Mesothelial cell of epicardium (in vitro differentiated cells): Measurements from ENCODE around the gene ANK2. TPM values are rescaled to one million over a fixed set of nuclear protein-coding genes. Genes with fewer than 3 reads are reported as not detected.

ENCODE experiments used
- DNase-seq, 2 experiments: peaks; one replicate each; pipeline ENCODE4 v3.0.0; 2021; ENCODE audit warnings: low spot score in 2 of 2; ENCODE audit not compliant: unreplicated experiment in 2 of 2
- H3K27ac Mint-ChIP-seq: 2 replicates; pipeline ENCODE4 v1.8.0; 2021; ENCODE audit warnings: mixed read lengths
- H3K27me3 Mint-ChIP-seq: 2 replicates; pipeline ENCODE4 v1.8.0; 2021; ENCODE audit warnings: low read depth, mixed read lengths
- H3K36me3 Mint-ChIP-seq: 2 replicates; pipeline ENCODE4 v1.8.0; 2021; ENCODE audit warnings: mixed read lengths
- H3K4me1 Mint-ChIP-seq: 2 replicates; pipeline ENCODE4 v1.8.0; 2021; ENCODE audit warnings: mixed read lengths
- H3K4me3 Mint-ChIP-seq: 2 replicates; pipeline ENCODE4 v1.8.0; 2021; ENCODE audit warnings: mild to moderate bottlenecking, moderate library complexity, mixed read lengths
- H3K9me3 Mint-ChIP-seq: 2 replicates; pipeline ENCODE4 v1.8.0; 2021; ENCODE audit warnings: mixed read lengths
- total RNA-seq: library from RNA; stranded (reverse); gene quantifications from 3 replicates; pipeline ENCODE4 v1.2.1, GENCODE V29; 2021
- TF ChIP-seq, protein P1 (sequence below): fragments of 200-600 bp; sonication (generic); IDR thresholded peaks from one replicate; pipeline ENCODE4 v1.5.0; 2021; ENCODE audit warnings: antibody characterized with exemption; ENCODE audit not compliant: unreplicated experiment

Gene ANK2
- total RNA-seq, 1 donor from 2014 or later: 9.2 TPM

DNA sequence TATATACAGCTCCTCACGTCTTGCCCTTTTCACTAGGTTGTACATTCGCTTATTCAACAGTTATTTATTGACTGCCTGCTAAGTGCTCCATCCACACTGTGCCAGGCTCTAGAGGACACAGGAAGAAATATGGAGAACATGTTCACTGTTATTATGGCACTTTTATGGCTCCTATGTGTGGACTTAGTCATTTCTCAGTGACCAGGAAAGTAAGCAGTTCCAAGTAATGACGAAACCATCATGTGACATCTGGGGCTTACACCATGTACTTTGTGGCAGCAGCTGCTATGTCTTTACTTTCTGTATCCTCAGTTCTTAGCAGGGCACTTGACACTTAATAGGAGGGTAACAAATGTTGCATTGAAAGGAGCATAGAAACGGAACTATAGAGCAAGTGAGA, 278.0 kb downstream of the ANK2 start:
- H3K4me3 Mint-ChIP-seq: no peak overlapping the region
- DNase-seq: no peak
- H3K4me1 Mint-ChIP-seq: peaks cover 9% of the 10 kb centered on the region
- no peak overlapping the region for H3K27ac Mint-ChIP-seq
- H3K9me3 Mint-ChIP-seq: no peaks in the 10 kb centered on the region
- no peaks in the 10 kb centered on the region for H3K36me3 Mint-ChIP-seq
- TF ChIP-seq, protein P1, sequence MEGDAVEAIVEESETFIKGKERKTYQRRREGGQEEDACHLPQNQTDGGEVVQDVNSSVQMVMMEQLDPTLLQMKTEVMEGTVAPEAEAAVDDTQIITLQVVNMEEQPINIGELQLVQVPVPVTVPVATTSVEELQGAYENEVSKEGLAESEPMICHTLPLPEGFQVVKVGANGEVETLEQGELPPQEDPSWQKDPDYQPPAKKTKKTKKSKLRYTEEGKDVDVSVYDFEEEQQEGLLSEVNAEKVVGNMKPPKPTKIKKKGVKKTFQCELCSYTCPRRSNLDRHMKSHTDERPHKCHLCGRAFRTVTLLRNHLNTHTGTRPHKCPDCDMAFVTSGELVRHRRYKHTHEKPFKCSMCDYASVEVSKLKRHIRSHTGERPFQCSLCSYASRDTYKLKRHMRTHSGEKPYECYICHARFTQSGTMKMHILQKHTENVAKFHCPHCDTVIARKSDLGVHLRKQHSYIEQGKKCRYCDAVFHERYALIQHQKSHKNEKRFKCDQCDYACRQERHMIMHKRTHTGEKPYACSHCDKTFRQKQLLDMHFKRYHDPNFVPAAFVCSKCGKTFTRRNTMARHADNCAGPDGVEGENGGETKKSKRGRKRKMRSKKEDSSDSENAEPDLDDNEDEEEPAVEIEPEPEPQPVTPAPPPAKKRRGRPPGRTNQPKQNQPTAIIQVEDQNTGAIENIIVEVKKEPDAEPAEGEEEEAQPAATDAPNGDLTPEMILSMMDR: no peak
- no peaks in the 10 kb centered on the region for H3K27me3 Mint-ChIP-seq

DNA sequence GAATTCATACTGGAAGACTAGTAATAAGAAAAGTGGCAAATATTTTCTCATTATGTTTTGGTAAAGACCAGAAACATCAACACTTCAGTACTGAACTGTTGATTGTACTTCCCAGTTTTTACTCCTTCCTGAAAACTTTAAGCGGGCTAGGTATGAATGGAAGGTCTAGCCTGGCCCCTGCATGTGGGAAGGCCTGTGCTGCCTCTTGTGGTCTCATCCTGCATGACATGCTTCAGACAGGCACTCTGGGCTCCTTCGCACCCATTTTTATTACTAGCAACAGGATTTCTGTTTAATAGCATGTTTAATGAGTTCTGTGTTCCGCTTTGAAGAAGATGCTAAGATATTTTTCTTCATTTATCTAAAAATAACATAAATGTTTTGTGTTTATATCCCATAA, 279.1 kb downstream of the ANK2 start:
- Mint-ChIP-seq H3K27me3 (no peaks in the 10 kb centered on the region), H3K4me1 (peaks cover 9% of the 10 kb centered on the region), H3K9me3 (no peaks in the 10 kb centered on the region), H3K4me3 (no peak overlapping the region), H3K27ac (no peak overlapping the region), H3K36me3 (no peaks in the 10 kb centered on the region)
- DNase-seq: no peak
- TF ChIP-seq, protein P1: no peak

DNA sequence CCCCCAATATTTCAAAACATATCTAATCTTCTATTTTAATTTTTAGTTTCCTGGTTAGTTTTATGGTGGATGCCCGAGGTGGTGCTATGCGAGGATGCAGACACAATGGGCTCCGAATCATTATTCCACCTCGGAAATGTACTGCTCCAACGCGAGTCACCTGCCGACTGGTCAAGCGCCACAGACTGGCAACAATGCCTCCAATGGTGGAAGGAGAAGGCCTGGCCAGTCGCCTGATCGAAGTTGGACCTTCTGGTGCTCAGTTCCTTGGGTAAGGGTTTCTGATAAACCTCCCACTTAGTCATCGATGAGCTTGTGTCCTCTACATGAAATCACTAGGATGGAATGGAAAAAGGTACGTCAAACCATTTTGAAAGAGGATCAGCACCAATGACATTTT, 280.7 kb downstream of the ANK2 start:
- H3K9me3 Mint-ChIP-seq: no peaks in the 10 kb centered on the region
- no peak overlapping the region for H3K4me3 Mint-ChIP-seq
- H3K36me3 Mint-ChIP-seq: no peaks in the 10 kb centered on the region
- H3K27me3 Mint-ChIP-seq: no peaks in the 10 kb centered on the region
- no peak for DNase-seq
- TF ChIP-seq, protein P1: no peak
- no peak overlapping the region for H3K27ac Mint-ChIP-seq
- peaks cover 9% of the 10 kb centered on the region for H3K4me1 Mint-ChIP-seq

DNA sequence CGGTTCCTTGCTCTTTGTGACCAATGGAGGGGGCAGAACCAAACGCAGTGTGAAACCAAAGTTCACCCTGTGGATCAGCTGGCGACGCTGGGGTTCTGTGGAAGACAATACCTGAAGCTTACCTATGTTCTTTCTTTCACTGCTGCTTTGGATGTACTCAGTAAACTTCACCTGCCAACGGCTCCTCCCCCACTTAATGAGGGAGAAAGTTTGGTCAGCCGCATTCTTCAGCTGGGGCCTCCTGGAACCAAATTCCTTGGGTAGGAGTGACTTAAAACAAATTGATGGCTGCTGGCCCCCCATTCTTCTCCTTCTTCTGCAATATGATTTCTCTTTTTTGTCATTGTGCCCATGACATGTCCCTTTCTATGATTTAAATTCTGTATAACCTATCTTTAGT, 282.4 kb downstream of the ANK2 start:
- TF ChIP-seq, protein P1: no peak
- H3K27me3 Mint-ChIP-seq: no peaks in the 10 kb centered on the region
- no peaks in the 10 kb centered on the region for H3K36me3 Mint-ChIP-seq
- H3K27ac Mint-ChIP-seq: no peak overlapping the region
- DNase-seq: no peak
- H3K9me3 Mint-ChIP-seq: no peaks in the 10 kb centered on the region
- H3K4me3 Mint-ChIP-seq: no peak overlapping the region
- H3K4me1 Mint-ChIP-seq: peaks cover 9% of the 10 kb centered on the region

DNA sequence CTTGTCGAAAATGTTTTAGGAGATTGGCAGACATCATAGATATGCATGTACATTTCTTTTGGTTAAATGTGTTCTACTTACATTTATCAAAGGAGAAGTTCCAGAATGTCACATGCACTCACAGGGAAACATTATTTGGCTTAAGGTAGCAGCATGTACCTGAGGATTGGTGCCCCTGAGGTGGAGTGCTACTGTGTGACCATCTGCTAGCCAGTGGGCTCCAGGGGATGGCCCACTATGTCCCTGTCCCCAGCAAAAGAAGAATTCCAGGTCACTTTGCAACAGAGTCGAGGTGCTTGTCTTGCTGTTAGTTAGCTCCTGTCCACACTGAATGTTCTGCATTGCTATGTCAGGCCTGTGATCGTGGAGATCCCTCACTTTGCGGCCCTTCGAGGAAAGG, 283.2 kb downstream of the ANK2 start:
- Mint-ChIP-seq H3K27me3 (no peaks in the 10 kb centered on the region), H3K27ac (no peak overlapping the region), H3K36me3 (no peaks in the 10 kb centered on the region), H3K9me3 (no peaks in the 10 kb centered on the region), H3K4me1 (peaks cover 9% of the 10 kb centered on the region), H3K4me3 (no peak overlapping the region)
- no peak for DNase-seq
- TF ChIP-seq, protein P1: no peak

DNA sequence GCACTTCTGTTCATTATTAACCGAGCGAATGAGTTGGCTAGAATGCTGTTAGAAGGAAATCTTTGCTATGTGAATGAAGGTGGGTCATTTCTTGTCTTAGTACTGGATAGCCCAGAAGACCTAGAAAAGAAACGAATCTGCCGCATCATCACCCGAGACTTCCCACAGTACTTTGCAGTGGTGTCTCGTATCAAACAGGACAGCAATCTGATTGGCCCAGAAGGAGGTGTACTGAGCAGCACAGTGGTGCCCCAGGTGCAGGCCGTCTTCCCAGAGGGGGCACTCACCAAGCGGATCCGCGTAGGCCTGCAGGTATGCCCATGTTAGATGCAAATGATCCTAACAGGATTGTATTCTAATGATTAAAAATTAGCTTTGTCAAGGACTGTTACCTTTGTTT, 286.3 kb downstream of the ANK2 start:
- H3K36me3 Mint-ChIP-seq: no peaks in the 10 kb centered on the region
- H3K27me3 Mint-ChIP-seq: no peaks in the 10 kb centered on the region
- DNase-seq: no peak
- no peaks in the 10 kb centered on the region for H3K9me3 Mint-ChIP-seq
- TF ChIP-seq, protein P1: no peak
- H3K4me3 Mint-ChIP-seq: no peak overlapping the region
- peaks cover 9% of the 10 kb centered on the region for H3K4me1 Mint-ChIP-seq
- H3K27ac Mint-ChIP-seq: no peak overlapping the region
